Esophagus squamous epithelium (tissue), 4 donors: Measurements from ENCODE around the gene SLC2A5.

Experiments used
- POLR2A ChIP-seq, 4 donors: fragments of 450-650 bp; IDR thresholded peaks; one replicate each; pipeline ENCODE4 v1.6.1; 2017; ENCODE audit warnings: antibody characterized with exemption in 4 of 4, mild to moderate bottlenecking in 4 of 4, moderate library complexity in 3 of 4
- TF ChIP-seq, protein P1 (sequence below), 6 experiments: fragments of 450-650 bp in 4 of 6; fragments of 200-600 bp in 2 of 6; sonication (generic) in 2 of 6; IDR thresholded peaks; one replicate each; pipeline ENCODE4 v1.5.1; 2016 to 2019; ENCODE audit warnings: antibody characterized with exemption in 6 of 6, mild to moderate bottlenecking in 4 of 6, moderate library complexity in 4 of 6

DNA sequence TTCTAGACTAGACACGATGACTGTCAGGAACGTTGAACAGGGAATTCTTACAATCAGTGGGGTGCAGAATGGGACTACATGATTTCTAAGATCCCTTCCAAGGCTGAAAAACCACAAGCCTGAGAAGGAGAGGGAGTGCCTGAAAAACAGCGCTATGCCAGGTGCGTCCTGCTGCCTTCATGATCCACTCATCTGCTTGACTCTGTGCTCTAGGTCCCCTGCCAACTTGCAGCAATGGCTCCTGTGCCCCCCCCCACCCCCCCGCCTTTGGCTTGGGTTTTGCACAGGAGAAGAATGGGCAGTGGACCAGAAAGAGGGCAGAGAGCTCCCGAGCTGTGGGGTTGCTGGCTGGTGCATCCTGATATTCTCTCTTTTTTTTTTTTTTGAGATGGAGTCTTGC, 49.1 kb downstream of the SLC2A5 start:
- TF ChIP-seq, protein P1, sequence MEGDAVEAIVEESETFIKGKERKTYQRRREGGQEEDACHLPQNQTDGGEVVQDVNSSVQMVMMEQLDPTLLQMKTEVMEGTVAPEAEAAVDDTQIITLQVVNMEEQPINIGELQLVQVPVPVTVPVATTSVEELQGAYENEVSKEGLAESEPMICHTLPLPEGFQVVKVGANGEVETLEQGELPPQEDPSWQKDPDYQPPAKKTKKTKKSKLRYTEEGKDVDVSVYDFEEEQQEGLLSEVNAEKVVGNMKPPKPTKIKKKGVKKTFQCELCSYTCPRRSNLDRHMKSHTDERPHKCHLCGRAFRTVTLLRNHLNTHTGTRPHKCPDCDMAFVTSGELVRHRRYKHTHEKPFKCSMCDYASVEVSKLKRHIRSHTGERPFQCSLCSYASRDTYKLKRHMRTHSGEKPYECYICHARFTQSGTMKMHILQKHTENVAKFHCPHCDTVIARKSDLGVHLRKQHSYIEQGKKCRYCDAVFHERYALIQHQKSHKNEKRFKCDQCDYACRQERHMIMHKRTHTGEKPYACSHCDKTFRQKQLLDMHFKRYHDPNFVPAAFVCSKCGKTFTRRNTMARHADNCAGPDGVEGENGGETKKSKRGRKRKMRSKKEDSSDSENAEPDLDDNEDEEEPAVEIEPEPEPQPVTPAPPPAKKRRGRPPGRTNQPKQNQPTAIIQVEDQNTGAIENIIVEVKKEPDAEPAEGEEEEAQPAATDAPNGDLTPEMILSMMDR (IDR thresholded peaks at IDR 0.05) = no peak
- no peak for TF ChIP-seq POLR2A (IDR thresholded peaks at IDR 0.05)
